Measurements from ENCODE around the gene MGAT1. TPM values are rescaled to one million over a fixed set of nuclear protein-coding genes. Genes with fewer than 3 reads are reported as not detected.

The MGAT1 gene
- total RNA-seq, 1 experiment from 2014 or later: 28.6 TPM

DNA sequence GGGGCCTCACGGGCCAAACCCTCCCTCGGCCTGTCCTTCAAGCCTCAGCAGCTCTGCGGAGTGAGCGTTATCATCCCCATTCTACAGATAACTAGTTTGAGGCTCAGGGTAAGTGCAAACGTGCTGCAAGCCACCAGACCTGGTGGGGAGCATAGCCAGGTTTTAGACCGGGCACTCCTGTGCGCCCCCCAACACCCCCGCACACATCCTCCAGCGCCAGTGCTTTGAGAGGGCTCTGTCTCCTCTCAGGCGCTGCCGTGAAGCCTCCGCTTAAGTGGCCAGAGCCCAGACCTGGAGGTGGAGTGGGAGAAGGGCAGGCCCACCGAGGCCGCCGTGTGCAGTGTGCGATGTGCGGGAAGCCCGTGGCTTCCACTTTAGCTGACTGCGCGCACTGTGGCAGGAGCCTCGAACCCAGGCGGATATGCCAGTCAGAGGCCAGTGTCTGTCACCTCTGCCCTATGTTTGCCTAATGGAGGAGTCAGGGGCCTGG is 1.6 kb upstream of the MGAT1 start:
- H3K27me3 ChIP-seq (ENCODE audit: low read length): no peaks in the 10 kb centered on the region
- H4K20me1 ChIP-seq (ENCODE audit: insufficient read depth, low read depth, low read length): peaks cover 14% of the 10 kb centered on the region; the same call in 1 of the 2 replicates
- H2AFZ ChIP-seq (ENCODE audit: low read length): no peak overlapping the region
- H3K4me2 ChIP-seq (ENCODE audit: low read depth, low read length, poor library complexity, severe bottlenecking): peak overlapping the region; percentile 92
- peaks cover 43% of the 10 kb centered on the region for H3K79me2 ChIP-seq (ENCODE audit: low read length)
- H3K4me3 ChIP-seq (ENCODE audit: low read length): peak overlapping the region; percentile 87; the same call in 1 of the 2 replicates
- H3K9ac ChIP-seq (ENCODE audit: low read length): peak overlapping the region; percentile 76
- H3K4me1 ChIP-seq (ENCODE audit: low read length): peaks cover 70% of the 10 kb centered on the region
- no peaks in the 10 kb centered on the region for H3K36me3 ChIP-seq (ENCODE audit: insufficient read depth, low read length)
- no peak overlapping the region for H3K27ac ChIP-seq (ENCODE audit: low read length)
- DNase-seq: no peak
- H3K9me2 ChIP-seq (replicated peaks; ENCODE audit: insufficient read depth, low read length): no peaks in the 10 kb centered on the region
- no peaks in the 10 kb centered on the region for H3K9me3 ChIP-seq (ENCODE audit: low read length)

DNA sequence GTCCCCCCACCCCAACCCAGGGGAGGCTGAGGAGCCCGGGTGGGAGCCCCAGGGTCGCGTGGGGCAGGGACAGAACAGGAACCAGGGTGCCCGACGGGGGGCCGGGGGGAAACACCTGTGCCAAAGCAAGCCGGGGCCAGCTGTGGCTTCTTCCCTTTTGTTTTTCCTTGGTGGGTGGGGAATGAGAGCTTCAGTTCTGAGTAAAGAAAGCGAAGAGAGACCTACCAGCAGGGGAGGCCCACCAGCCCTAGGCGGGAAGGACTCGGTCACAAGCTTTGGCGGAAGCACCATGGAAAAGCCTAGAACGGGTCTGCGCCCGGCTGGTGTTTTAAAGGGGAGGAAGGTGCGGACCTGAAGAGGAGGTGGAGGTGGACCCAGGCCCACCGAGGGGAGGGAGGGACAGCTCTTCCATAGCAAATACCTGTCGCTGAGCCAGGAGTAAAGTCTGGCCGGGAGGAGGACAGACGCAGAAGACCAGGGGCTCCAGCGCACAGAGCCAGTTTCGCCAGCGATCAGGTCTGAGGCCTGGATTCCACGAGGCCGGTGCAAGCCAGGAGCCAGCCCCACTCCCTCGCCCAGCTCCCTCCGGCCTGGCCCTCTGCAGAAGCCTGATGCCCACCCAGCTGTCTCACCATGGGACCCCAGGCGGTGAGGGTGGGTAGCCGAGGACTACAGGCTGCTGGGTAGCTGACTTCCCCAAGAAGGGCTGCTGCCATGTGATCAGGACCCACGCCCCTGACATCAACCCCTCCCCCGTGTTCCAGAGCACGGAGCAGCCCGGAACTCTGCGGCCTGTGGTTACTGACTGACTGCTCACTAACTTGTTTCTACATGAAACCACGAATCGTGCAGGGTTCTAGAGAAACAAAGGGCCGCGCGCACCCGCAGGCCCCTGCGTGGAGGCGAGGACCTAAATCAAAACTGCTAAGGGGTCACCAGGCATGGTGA is 849 bp upstream of the MGAT1 start:
- peaks cover 13% of the 10 kb centered on the region; the same call in 1 of the 2 replicates for H4K20me1 ChIP-seq (ENCODE audit: insufficient read depth, low read depth, low read length)
- peak overlapping the region; percentile 76 for H3K9ac ChIP-seq (ENCODE audit: low read length)
- peak; percentile 60 for DNase-seq
- H3K27me3 ChIP-seq (ENCODE audit: low read length): no peaks in the 10 kb centered on the region
- peak overlapping the region; percentile 87 for H3K4me3 ChIP-seq (ENCODE audit: low read length)
- peak overlapping the region; percentile 92 for H3K4me2 ChIP-seq (ENCODE audit: low read depth, low read length, poor library complexity, severe bottlenecking)
- H3K9me2 ChIP-seq (replicated peaks; ENCODE audit: insufficient read depth, low read length): no peaks in the 10 kb centered on the region
- H2AFZ ChIP-seq (ENCODE audit: low read length): peak overlapping the region; percentile 81
- no peaks in the 10 kb centered on the region for H3K36me3 ChIP-seq (ENCODE audit: insufficient read depth, low read length)
- peaks cover 44% of the 10 kb centered on the region for H3K79me2 ChIP-seq (ENCODE audit: low read length)
- H3K27ac ChIP-seq (ENCODE audit: low read length): peak overlapping the region; percentile 21; the same call in 1 of the 2 replicates
- H3K9me3 ChIP-seq (ENCODE audit: low read length): no peaks in the 10 kb centered on the region
- peaks cover 65% of the 10 kb centered on the region for H3K4me1 ChIP-seq (ENCODE audit: low read length)

DNA sequence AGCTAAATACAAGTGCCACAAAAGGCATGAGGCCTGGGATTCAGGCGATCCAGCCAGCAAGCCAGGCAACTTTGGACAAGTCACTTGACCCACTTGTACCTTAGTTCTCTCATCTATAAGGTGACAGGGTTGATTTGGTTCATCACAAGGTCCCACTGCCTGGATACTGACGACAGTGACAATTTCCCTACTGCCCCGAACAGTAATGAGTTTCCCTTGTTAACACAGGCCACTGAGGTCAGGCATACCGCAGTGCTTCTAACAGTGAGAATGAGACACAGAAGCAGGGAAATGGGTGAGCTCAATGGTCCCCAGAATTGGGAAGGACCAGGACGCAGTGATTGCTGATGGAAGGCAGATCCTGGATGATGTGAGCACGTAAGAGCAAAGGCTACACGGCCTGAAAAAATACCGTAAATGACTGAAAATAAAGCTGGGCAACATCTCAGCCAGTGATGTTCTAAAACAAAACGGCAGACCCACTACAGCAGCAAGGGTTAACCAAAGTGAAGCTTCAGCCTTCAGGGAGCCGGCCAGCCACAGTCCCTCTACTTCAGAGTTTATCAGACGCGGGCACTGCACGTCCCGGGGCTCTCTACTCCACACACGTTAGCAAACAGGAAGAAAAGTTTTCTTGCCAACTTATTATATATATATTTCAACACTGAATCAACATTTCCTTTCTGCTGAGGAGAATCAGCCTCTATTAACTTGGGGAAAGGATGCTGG is 846 bp downstream of the MGAT1 start:
- Histone ChIP-seq H3K9ac (ENCODE audit: low read length) (peak overlapping the region; percentile 85), H3K4me2 (ENCODE audit: low read depth, low read length, poor library complexity, severe bottlenecking) (peak overlapping the region; percentile 92), H3K9me2 (replicated peaks; ENCODE audit: insufficient read depth, low read length) (no peaks in the 10 kb centered on the region), H3K27me3 (ENCODE audit: low read length) (no peaks in the 10 kb centered on the region), H3K9me3 (ENCODE audit: low read length) (no peaks in the 10 kb centered on the region), H4K20me1 (ENCODE audit: insufficient read depth, low read depth, low read length) (peaks cover 9% of the 10 kb centered on the region; the same call in 1 of the 2 replicates), H2AFZ (ENCODE audit: low read length) (no peak overlapping the region), H3K27ac (ENCODE audit: low read length) (no peak overlapping the region), H3K79me2 (ENCODE audit: low read length) (peaks cover 51% of the 10 kb centered on the region), H3K4me3 (ENCODE audit: low read length) (peak overlapping the region; percentile 87), H3K36me3 (ENCODE audit: insufficient read depth, low read length) (no peaks in the 10 kb centered on the region), H3K4me1 (ENCODE audit: low read length) (peaks cover 48% of the 10 kb centered on the region)
- DNase-seq: no peak

DNA sequence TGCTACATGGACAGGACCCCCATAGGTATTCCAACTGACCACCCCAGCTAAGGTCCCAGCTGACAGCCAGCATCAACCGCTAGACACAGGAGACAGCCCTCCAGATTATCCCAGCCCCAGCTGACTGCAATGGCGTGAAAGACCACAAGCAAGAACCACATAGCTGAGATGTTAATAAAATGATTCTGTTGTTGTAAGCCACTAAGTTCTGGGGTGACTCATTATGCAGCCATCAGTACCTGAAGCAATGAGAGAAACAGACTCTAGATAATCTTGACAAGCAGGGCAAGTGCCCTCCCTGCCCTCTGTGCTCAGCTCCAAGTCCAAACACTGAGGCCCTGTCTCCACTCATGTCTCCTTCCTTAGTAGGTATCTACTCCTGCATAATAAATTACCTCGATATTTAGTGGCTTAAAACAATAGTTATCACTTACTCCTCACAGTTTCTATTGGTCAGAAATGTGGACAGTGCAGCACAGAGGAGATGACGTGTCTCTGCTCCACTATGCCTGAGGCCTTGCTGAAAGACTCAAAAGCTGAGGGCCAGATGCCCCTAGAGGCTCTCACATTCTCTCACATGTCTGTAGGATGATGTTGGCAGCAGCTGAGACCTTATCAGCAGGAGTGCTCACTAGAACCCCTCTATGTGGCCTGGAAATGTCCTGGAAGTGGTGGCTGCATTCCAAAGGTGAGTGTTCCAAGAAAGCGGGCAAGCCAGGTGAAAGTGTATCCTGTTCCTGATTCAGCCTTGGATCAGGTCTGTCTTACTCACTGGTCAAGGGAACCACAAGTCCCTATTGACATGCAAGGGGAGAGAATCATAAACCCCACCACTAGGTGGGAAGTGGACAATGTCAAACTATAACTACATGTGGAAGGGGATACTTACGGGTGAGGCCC is 2.5 kb downstream of the MGAT1 start:
- Histone ChIP-seq H3K36me3 (ENCODE audit: insufficient read depth, low read length) (no peaks in the 10 kb centered on the region), H3K9me3 (ENCODE audit: low read length) (no peaks in the 10 kb centered on the region), H2AFZ (ENCODE audit: low read length) (no peak overlapping the region), H3K4me2 (ENCODE audit: low read depth, low read length, poor library complexity, severe bottlenecking) (no peak overlapping the region), H3K79me2 (ENCODE audit: low read length) (peaks cover 66% of the 10 kb centered on the region), H3K27ac (ENCODE audit: low read length) (no peak overlapping the region), H3K27me3 (ENCODE audit: low read length) (no peaks in the 10 kb centered on the region), H3K4me1 (ENCODE audit: low read length) (peaks cover 47% of the 10 kb centered on the region), H3K9me2 (replicated peaks; ENCODE audit: insufficient read depth, low read length) (no peaks in the 10 kb centered on the region), H4K20me1 (ENCODE audit: insufficient read depth, low read depth, low read length) (peaks cover 9% of the 10 kb centered on the region; the same call in 1 of the 2 replicates), H3K9ac (ENCODE audit: low read length) (no peak overlapping the region), H3K4me3 (ENCODE audit: low read length) (no peak overlapping the region)
- DNase-seq: no peak

DNA sequence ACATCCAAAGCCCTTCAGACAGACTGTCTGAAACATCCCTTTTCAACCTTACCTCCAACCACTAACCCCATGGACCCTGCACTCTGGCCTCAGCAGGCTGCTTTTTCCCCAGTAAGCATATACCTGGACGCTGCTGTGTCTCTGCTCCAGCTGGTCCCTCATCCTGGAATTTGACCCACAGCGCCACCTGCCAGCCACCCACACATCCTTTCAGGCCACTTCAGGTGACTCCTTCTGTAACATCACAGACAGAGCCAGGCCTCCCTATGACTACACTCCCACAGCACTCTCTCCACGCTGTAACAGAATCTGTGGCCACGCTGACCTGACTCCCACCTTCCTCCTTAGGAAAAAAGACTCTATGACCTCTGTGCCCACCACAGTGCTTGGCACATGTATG is 3.4 kb downstream of the MGAT1 start:
- Histone ChIP-seq H3K4me1 (ENCODE audit: low read length) (peaks cover 45% of the 10 kb centered on the region), H4K20me1 (ENCODE audit: insufficient read depth, low read depth, low read length) (peaks cover 14% of the 10 kb centered on the region; the same call in 1 of the 2 replicates), H3K27ac (ENCODE audit: low read length) (no peak overlapping the region), H3K36me3 (ENCODE audit: insufficient read depth, low read length) (no peaks in the 10 kb centered on the region), H3K79me2 (ENCODE audit: low read length) (peaks cover 74% of the 10 kb centered on the region), H2AFZ (ENCODE audit: low read length) (no peak overlapping the region), H3K9me2 (replicated peaks; ENCODE audit: insufficient read depth, low read length) (no peaks in the 10 kb centered on the region), H3K4me2 (ENCODE audit: low read depth, low read length, poor library complexity, severe bottlenecking) (no peak overlapping the region), H3K9me3 (ENCODE audit: low read length) (no peaks in the 10 kb centered on the region), H3K4me3 (ENCODE audit: low read length) (no peak overlapping the region), H3K9ac (ENCODE audit: low read length) (no peak overlapping the region), H3K27me3 (ENCODE audit: low read length) (no peaks in the 10 kb centered on the region)
- no peak for DNase-seq

DNA sequence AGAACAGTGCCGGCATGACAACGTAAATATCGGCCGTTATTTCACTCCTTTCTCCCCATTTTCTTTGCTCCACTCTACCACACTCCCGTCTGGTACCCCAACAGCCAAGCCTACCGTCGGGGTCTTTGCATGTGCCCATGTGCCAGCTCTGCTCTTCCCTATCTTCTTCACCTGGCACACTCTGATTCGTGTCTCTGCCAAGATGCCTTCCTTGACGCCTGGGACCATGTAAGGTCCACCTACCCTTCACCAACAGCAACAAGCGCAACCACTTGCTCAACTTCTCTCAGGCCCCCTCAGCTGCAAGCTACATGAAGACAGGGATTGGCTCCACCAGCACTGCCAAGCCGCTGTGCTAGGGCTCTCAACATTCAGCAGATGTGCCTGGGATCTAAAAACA is 4.4 kb downstream of the MGAT1 start:
- Histone ChIP-seq H3K27me3 (ENCODE audit: low read length) (no peaks in the 10 kb centered on the region), H3K9me3 (ENCODE audit: low read length) (no peaks in the 10 kb centered on the region), H3K79me2 (ENCODE audit: low read length) (peaks cover 82% of the 10 kb centered on the region), H3K27ac (ENCODE audit: low read length) (no peak overlapping the region), H4K20me1 (ENCODE audit: insufficient read depth, low read depth, low read length) (peaks cover 18% of the 10 kb centered on the region; the same call in 1 of the 2 replicates), H3K9ac (ENCODE audit: low read length) (no peak overlapping the region), H3K4me3 (ENCODE audit: low read length) (no peak overlapping the region), H3K9me2 (replicated peaks; ENCODE audit: insufficient read depth, low read length) (no peaks in the 10 kb centered on the region), H2AFZ (ENCODE audit: low read length) (no peak overlapping the region), H3K36me3 (ENCODE audit: insufficient read depth, low read length) (no peaks in the 10 kb centered on the region), H3K4me2 (ENCODE audit: low read depth, low read length, poor library complexity, severe bottlenecking) (no peak overlapping the region), H3K4me1 (ENCODE audit: low read length) (peaks cover 45% of the 10 kb centered on the region)
- DNase-seq: no peak

DNA sequence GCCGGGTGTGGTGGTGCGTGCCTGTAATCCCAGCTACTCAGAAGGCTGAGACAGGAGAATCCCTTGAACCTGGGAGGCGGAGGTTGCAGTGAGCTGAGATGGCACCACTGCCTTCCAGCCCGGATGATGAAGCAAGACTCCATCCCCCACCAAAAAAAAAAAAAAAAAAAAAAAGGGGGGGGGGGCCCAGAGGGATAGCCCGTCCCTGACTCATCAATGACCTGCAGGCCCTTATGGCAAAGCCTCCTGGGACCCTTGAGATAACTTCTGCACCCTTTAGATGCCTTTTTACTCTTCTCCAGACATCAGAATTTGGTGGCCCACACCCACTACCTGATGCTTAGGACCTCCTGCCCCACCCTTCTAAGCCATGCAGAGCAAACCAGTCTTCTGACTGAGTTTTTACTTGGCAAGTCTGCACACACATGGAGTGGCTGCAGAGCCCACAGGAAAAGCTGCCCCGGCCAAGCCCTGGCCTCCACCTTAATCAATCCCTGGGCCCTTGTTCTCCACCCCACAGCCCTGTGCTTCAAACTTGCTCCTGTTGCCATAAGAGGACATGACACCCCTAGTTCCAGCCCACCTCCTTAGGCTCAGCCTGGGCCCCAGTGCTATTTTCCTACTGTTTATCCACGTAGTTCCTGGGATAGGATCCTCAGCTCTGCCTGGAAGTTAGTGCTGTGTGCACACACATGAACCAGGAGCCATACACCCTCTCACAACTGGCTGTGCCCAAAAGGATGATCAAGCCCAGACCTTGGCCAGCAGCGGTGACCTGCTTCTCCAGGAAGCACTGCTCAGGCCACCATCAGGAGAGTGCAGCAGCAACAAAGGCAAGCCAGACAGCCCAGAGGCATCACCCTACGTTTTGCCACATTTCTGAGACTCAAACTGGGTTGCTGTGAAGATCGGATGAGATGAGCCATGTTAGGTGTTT is 5.1 kb downstream of the MGAT1 start:
- no peak for DNase-seq
- H3K4me3 ChIP-seq (ENCODE audit: low read length): no peak overlapping the region
- H3K79me2 ChIP-seq (ENCODE audit: low read length): peaks cover 88% of the 10 kb centered on the region
- no peaks in the 10 kb centered on the region for H3K27me3 ChIP-seq (ENCODE audit: low read length)
- no peak overlapping the region for H3K4me2 ChIP-seq (ENCODE audit: low read depth, low read length, poor library complexity, severe bottlenecking)
- H2AFZ ChIP-seq (ENCODE audit: low read length): no peak overlapping the region
- H3K9me2 ChIP-seq (replicated peaks; ENCODE audit: insufficient read depth, low read length): no peaks in the 10 kb centered on the region
- H3K27ac ChIP-seq (ENCODE audit: low read length): no peak overlapping the region
- no peaks in the 10 kb centered on the region for H3K36me3 ChIP-seq (ENCODE audit: insufficient read depth, low read length)
- H3K9ac ChIP-seq (ENCODE audit: low read length): no peak overlapping the region
- H4K20me1 ChIP-seq (ENCODE audit: insufficient read depth, low read depth, low read length): peaks cover 23% of the 10 kb centered on the region; the same call in 1 of the 2 replicates
- H3K4me1 ChIP-seq (ENCODE audit: low read length): peaks cover 42% of the 10 kb centered on the region
- H3K9me3 ChIP-seq (ENCODE audit: low read length): no peaks in the 10 kb centered on the region
